NT2/D1 (cell line): Measurements from ENCODE around the gene CLGN.

ENCODE experiments used
- SUZ12 ChIP-seq: IDR thresholded peaks from 2 replicates; pipeline ENCODE4 v1.6.1; 2011; ENCODE audit not compliant: insufficient read length, insufficient read depth; ENCODE audit errors: extremely low read depth
- YY1 ChIP-seq: IDR thresholded peaks from 2 replicates; pipeline ENCODE4 v1.6.1; 2011; ENCODE audit not compliant: insufficient read length, insufficient read depth

GRCh38 chr4:140463182-140463581 is 35.7 kb upstream of the CLGN start:
- no peak for TF ChIP-seq YY1
- no peak for TF ChIP-seq SUZ12
